Stimulated activated CD4-positive, alpha-beta T cell treated with anti-CD3 and anti-CD28 coated beads, TNF-alpha, amount 100 ng/mL, for 4 hours (primary cell): Measurements from ENCODE around the gene TCN2.
"Not testable (repeated sequence)": the region's sequence is repeated elsewhere in the genome, so short reads cannot be mapped to it uniquely, and the experiment has no call there.

ENCODE experiments used
- DNase-seq, 3 experiments: peaks; one replicate each; pipeline ENCODE4 v3.0.0-alpha.2; 2020; ENCODE audit warnings: low read depth in 3 of 3

The TCN2 gene

GRCh38 chr22:30609260-30610185 is 2.5 kb downstream of the TCN2 start:
- no peak for DNase-seq

- DNase-seq: no peak
Observed at GRCh38 chr22:30610299-30610698, 3.3 kb downstream of the TCN2 start.

GRCh38 chr22:30611197-30611596 is 4.2 kb downstream of the TCN2 start:
- DNase-seq: no peak

GRCh38 chr22:30612789-30613188 is 5.8 kb downstream of the TCN2 start:
- DNase-seq: no peak

- no peak for DNase-seq
Observed at GRCh38 chr22:30614268-30614667, 7.3 kb downstream of the TCN2 start.

GRCh38 chr22:30614879-30615278 is 7.9 kb downstream of the TCN2 start:
- DNase-seq: no peak

GRCh38 chr22:30615543-30615954 is 8.6 kb downstream of the TCN2 start:
- DNase-seq: no peak

- DNase-seq: no peak
Observed at GRCh38 chr22:30617819-30618218, 10.8 kb downstream of the TCN2 start.

- not testable (repeated sequence) for DNase-seq
Observed at GRCh38 chr22:30619909-30620308, 12.9 kb downstream of the TCN2 start.

GRCh38 chr22:30626413-30626812 is 19.4 kb downstream of the TCN2 start:
- DNase-seq: no peak

- DNase-seq: no peak
Observed at GRCh38 chr22:30627471-30627870, 20.5 kb downstream of the TCN2 start.

GRCh38 chr22:30628491-30628890 is 21.5 kb downstream of the TCN2 start:
- no peak for DNase-seq

GRCh38 chr22:30631469-30631868 is 24.5 kb downstream of the TCN2 start:
- not testable (repeated sequence) for DNase-seq

GRCh38 chr22:30634471-30635233 is 27.7 kb downstream of the TCN2 start:
- DNase-seq: peak; percentile 80 to 88 (median 87)

GRCh38 chr22:30635273-30636225 is 28.6 kb downstream of the TCN2 start, which contains the start of gene SLC35E4:
TSS of gene SLC35E4 (plus strand) at chr22:30635781. CDS start at chr22:30636451, 670 bp downstream.
- peak; percentile 93 to 99 (median 94) for DNase-seq

- no peak for DNase-seq
Observed at GRCh38 chr22:30636226-30637077, 29.5 kb downstream of the TCN2 start.

- DNase-seq: no peak
Observed at GRCh38 chr22:30637701-30638114, 30.7 kb downstream of the TCN2 start.

- no peak for DNase-seq
Observed at GRCh38 chr22:30640361-30640760, 33.4 kb downstream of the TCN2 start.

GRCh38 chr22:30640839-30641430 is 34.0 kb downstream of the TCN2 start:
- no peak for DNase-seq
